Left ventricle myocardium inferior (tissue), 1 donor: Measurements from ENCODE around the gene ICOS. TPM values are rescaled to one million over a fixed set of nuclear protein-coding genes. Genes with fewer than 3 reads are reported as not detected.

Source experiments
- DNase-seq: peaks from one replicate; pipeline ENCODE4 v3.0.0-alpha.2; 2020
- H3K27ac ChIP-seq: fragments of 200-600 bp; replicated peaks from 2 replicates; pipeline ENCODE4 v1.8.0; 2021
- H3K27me3 ChIP-seq: fragments of 200-600 bp; 2 replicates; pipeline ENCODE4 v1.8.0; 2021; ENCODE audit warnings: low read depth
- H3K36me3 ChIP-seq: fragments of 200-600 bp; 2 replicates; pipeline ENCODE4 v1.8.0; 2021
- H3K4me1 ChIP-seq: fragments of 200-600 bp; 2 replicates; pipeline ENCODE4 v1.8.0; 2021
- H3K4me3 ChIP-seq: fragments of 200-600 bp; 2 replicates; pipeline ENCODE4 v1.8.0; 2021; ENCODE audit warnings: mild to moderate bottlenecking, moderate library complexity
- H3K9me3 ChIP-seq: fragments of 200-600 bp; replicated peaks from 2 replicates; pipeline ENCODE4 v1.8.0; 2021
- intact Hi-C: fragments of 100-400 bp; cut with micrococcal nuclease; formaldehyde crosslinking; loops from one replicate; pipeline ENCODE4 v1.11.0; 2022
- total RNA-seq: library from RNA; stranded (reverse); fragmentation: NEBNext Ultra II Directional; extraction: Animal tissue kit (Norgen Biotek cat#: 25700); gene quantifications from one replicate; pipeline ENCODE4 v1.2.1, GENCODE V29; 2021
- TF ChIP-seq, protein P1 (sequence below): fragments of 200-600 bp; IDR thresholded peaks from 2 replicates; pipeline ENCODE4 v1.8.0; 2021; ENCODE audit warnings: antibody characterized with exemption, mild to moderate bottlenecking, borderline replicate concordance
- donor health status: DM: no; HTN: yes; CAD: no; lungs with severe emphysema.

The ICOS gene
- total RNA-seq, 1 donor from 2014 or later = not detected

DNA sequence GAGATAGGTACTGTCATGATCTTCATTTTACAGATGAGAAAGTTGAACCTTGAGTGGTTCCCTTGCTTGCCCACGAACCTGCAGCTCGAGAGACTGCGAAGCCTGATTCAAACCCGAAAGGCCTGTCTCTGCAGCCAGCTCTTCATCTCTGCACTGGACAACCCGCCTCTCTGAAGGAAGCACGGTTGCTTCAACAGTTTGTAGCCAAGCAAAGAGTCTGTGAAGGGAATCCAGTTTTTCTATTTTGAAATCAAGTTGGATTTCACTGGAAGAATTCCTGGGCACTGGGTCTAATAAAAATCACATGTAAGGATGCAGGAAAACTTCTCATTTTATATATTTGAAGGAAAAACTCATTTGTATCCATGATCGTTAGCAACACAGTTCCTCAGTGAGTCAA, 21.3 kb upstream of the ICOS start:
- H3K4me3 ChIP-seq = no peak overlapping the region
- H3K36me3 ChIP-seq = no peaks in the 10 kb centered on the region
- no peaks in the 10 kb centered on the region for H3K9me3 ChIP-seq
- peaks cover 8% of the 10 kb centered on the region for H3K4me1 ChIP-seq
- no peaks in the 10 kb centered on the region for H3K27me3 ChIP-seq
- TF ChIP-seq, protein P1, sequence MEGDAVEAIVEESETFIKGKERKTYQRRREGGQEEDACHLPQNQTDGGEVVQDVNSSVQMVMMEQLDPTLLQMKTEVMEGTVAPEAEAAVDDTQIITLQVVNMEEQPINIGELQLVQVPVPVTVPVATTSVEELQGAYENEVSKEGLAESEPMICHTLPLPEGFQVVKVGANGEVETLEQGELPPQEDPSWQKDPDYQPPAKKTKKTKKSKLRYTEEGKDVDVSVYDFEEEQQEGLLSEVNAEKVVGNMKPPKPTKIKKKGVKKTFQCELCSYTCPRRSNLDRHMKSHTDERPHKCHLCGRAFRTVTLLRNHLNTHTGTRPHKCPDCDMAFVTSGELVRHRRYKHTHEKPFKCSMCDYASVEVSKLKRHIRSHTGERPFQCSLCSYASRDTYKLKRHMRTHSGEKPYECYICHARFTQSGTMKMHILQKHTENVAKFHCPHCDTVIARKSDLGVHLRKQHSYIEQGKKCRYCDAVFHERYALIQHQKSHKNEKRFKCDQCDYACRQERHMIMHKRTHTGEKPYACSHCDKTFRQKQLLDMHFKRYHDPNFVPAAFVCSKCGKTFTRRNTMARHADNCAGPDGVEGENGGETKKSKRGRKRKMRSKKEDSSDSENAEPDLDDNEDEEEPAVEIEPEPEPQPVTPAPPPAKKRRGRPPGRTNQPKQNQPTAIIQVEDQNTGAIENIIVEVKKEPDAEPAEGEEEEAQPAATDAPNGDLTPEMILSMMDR = no peak
- intact Hi-C loops = no loop called here
- no peak for DNase-seq
- no peak overlapping the region for H3K27ac ChIP-seq

GRCh38 chr2:203916756-203917155, 19.8 kb upstream of the ICOS start:
- no peaks in the 10 kb centered on the region for H3K27me3 ChIP-seq
- intact Hi-C loops = no loop called here
- TF ChIP-seq, protein P1 = no peak

DNA sequence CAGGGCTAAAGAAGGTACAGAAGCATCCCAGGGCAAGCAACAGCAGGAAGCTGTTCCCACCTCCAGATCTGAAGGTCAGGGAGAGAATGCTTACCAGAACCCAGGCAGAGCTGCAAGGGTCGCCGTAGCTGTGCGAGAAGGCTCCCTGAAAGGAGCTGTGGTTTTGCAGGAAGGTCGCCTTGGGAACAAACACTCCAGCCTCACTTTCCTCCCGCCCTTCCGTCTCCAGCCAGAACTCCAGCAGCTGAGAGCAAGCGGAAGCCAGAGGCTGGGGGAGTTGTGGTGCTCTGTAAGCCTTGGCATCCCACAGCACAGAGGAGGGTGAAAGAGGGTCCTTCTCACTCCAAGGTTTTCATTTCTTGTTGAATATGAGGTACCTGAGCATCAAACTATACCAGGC, 18.3 kb upstream of the ICOS start:
- TF ChIP-seq, protein P1 = no peak
- no peak for DNase-seq
- no peak overlapping the region for H3K4me3 ChIP-seq
- H3K27me3 ChIP-seq = no peaks in the 10 kb centered on the region
- no peaks in the 10 kb centered on the region for H3K9me3 ChIP-seq
- H3K4me1 ChIP-seq = peaks cover 8% of the 10 kb centered on the region
- H3K36me3 ChIP-seq = no peaks in the 10 kb centered on the region
- intact Hi-C loops = no loop called here
- H3K27ac ChIP-seq = no peak overlapping the region

More at GRCh38 chr2:203916756-203917155, 19.8 kb upstream of the ICOS start:
- no peak for DNase-seq
- Histone ChIP-seq H3K36me3 (no peaks in the 10 kb centered on the region), H3K27ac (no peak overlapping the region), H3K4me1 (peaks cover 8% of the 10 kb centered on the region), H3K4me3 (no peak overlapping the region), H3K9me3 (no peaks in the 10 kb centered on the region)

DNA sequence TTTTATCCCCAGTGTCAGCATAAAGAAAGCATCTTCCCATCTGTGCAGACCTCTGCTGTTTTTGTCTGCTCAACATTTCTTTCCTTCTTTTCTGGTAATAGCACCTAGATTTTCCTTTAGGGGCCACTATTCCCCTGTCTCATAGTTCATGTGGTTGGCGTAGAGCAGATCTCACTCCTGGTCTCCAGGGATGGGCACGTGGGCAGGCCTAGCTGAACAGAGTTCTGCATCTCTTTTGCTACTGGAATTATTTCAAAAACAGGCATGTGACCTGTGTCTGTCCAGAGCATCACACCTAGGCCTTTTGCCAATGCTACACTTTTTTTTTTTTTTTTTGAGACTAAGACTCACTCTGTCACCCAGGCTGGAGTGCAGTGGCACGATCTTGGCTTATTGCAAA, 17.7 kb upstream of the ICOS start:
- Histone ChIP-seq H3K27me3 (no peaks in the 10 kb centered on the region), H3K36me3 (no peaks in the 10 kb centered on the region), H3K4me3 (no peak overlapping the region), H3K27ac (no peak overlapping the region), H3K9me3 (no peaks in the 10 kb centered on the region), H3K4me1 (peaks cover 8% of the 10 kb centered on the region)
- TF ChIP-seq, protein P1 = no peak
- DNase-seq = no peak
- intact Hi-C loops = no loop called here

- TF ChIP-seq, protein P1 = no peak
- no peaks in the 10 kb centered on the region for H3K4me1 ChIP-seq
- DNase-seq = no peak
- intact Hi-C loops = no loop called here
- no peak overlapping the region for H3K27ac ChIP-seq
- H3K9me3 ChIP-seq = no peaks in the 10 kb centered on the region
- no peaks in the 10 kb centered on the region for H3K36me3 ChIP-seq
- H3K27me3 ChIP-seq = no peaks in the 10 kb centered on the region
- no peak overlapping the region for H3K4me3 ChIP-seq
These were observed 10.9 kb upstream of the ICOS start for GRCh38 chr2:203925512-203926158.
